OCI-LY3 (cell line): ENCODE data around the gene ADCY5.

ENCODE experiments used
- EZH2phosphoT487 ChIP-seq: fragments of 200-600 bp; shearing (Covaris generic); IDR thresholded peaks from 2 replicates; pipeline ENCODE4 v1.6.1; 2018; ENCODE audit warnings: antibody characterized with exemption, mixed run types, low read depth
- TF ChIP-seq, protein P1 (sequence below): fragments of 200-600, 300-600 bp; sonication (generic); IDR thresholded peaks from 2 replicates; pipeline ENCODE4 v1.5.1; 2014; ENCODE audit warnings: antibody characterized with exemption, low read length, low read depth

GRCh38 chr3:123449102-123449996 is 459 bp upstream of the ADCY5 start:
- TF ChIP-seq, protein P1, sequence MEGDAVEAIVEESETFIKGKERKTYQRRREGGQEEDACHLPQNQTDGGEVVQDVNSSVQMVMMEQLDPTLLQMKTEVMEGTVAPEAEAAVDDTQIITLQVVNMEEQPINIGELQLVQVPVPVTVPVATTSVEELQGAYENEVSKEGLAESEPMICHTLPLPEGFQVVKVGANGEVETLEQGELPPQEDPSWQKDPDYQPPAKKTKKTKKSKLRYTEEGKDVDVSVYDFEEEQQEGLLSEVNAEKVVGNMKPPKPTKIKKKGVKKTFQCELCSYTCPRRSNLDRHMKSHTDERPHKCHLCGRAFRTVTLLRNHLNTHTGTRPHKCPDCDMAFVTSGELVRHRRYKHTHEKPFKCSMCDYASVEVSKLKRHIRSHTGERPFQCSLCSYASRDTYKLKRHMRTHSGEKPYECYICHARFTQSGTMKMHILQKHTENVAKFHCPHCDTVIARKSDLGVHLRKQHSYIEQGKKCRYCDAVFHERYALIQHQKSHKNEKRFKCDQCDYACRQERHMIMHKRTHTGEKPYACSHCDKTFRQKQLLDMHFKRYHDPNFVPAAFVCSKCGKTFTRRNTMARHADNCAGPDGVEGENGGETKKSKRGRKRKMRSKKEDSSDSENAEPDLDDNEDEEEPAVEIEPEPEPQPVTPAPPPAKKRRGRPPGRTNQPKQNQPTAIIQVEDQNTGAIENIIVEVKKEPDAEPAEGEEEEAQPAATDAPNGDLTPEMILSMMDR = no peak
- TF ChIP-seq EZH2phosphoT487 = no peak
